ENCODE data around the gene HTN3. TPM values are rescaled to one million over a fixed set of nuclear protein-coding genes. Genes with fewer than 3 reads are reported as not detected.
A peak's percentile ranks its signal among the peaks of the same experiment; 100 is the strongest.
"Not testable (repeated sequence)": the region's sequence is repeated elsewhere in the genome, so short reads cannot be mapped to it uniquely, and the experiment has no call there.

The HTN3 gene
- total RNA-seq = not detected in 2 replicates

DNA sequence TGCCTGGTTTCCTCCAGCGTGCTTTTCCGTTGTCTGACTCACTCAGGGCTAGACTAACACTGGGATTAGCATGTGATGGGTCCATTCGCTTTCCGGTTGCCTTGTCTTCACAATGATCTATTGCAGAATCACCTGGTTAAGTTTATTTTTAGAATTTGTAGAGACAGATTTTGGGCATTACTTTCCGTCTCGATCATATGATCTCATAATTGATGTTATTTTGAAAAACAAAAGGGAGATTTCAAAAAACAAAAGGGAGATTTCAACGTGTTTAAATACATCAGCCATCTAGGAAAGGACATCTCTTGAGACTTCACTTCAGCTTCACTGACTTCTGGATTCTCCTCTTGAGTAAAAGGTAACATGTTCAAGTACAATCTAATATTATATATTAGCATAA, at the start of gene HTN3:
HTN3 (plus strand) TSS at position 301 of the 400 bp plus-strand sequence. CDS start 2,282 bp downstream, outside the sequence.
- peak in 1 of 2 donors; percentile 1 for DNase-seq (ENCODE audit: low read depth in 2 of 2)

DNA sequence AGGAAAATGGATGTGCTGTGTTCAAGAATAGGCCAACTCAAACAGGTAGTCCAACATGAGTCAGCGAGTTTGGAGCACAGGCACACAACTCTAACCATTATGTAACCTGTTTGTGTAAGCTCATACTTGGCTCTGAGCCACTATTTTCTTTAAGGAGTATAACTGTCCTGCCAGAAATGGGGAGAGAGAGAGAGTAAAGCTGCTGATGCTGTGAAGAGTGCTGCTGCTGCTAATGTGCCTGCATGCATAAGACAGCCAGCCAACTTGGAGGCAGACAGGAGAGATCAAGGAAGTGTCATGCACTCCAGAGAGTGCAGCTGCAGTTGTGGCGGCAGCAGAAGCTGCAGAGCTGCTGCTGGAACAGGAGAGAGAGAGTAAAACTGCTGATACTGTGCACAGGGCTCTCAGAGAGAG, 44.2 kb upstream of the HTN3 start:
- peak; percentile 8 to 70 for DNase-seq (ENCODE audit: low read depth in 2 of 2)

DNA sequence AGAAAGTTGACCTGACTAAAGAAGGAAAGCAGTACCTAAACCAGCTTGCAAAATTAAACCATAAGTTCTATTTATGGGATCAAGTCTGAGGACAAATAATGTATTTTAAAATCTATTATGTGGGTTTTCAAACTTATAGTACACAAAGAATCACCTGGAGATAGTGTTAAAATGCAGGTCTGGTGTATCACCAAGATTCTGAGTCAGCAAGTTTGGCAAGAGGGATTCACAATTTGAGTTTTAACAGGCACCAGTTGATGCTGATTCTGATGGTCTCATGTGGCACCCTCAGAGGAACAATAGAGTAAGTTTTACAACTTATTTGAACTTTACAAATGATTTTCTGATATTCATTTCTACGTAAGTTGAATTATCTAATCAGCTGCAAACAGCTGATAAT, 41.6 kb upstream of the HTN3 start:
- DNase-seq (ENCODE audit: low read depth in 2 of 2) = no peak

DNA sequence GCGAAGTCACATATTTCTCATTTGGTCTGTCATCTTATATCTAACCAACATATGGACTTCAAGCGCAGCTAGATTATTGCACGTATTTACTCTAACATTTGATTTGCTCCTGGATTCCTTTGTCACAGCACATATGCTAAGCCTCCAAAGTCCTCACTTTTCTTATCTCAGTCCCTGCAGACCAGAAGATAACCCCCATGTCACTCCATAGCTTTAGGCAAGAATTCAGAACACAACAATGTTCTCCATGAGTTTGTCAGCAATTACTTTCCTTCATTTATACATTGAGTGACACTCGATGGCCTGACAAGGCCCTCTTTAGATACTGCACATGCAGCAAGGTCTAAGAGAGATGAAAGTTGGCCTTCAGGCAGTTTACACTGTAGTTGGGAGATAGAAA, 37.2 kb upstream of the HTN3 start:
- no peak for DNase-seq (ENCODE audit: low read depth in 2 of 2)

DNA sequence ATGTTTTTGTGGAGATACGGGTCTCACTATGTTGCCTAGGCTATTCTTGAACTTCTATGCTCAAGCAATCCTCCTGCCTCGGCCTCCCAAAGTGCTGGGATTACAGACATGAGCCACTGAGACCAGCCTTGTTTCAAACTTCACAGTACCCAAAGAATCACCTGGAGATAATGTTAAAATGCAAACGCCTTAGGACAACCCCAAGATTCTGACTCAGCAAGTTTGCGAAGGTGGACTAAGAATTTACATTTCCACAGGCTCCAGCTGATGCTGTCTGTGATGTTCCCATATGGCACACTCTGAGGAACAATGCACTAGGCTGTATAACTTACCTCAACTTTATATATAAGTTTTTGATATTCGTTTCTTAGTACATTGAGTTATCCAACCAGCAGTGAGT, 33.5 kb upstream of the HTN3 start:
- no peak for DNase-seq (ENCODE audit: low read depth in 2 of 2)

DNA sequence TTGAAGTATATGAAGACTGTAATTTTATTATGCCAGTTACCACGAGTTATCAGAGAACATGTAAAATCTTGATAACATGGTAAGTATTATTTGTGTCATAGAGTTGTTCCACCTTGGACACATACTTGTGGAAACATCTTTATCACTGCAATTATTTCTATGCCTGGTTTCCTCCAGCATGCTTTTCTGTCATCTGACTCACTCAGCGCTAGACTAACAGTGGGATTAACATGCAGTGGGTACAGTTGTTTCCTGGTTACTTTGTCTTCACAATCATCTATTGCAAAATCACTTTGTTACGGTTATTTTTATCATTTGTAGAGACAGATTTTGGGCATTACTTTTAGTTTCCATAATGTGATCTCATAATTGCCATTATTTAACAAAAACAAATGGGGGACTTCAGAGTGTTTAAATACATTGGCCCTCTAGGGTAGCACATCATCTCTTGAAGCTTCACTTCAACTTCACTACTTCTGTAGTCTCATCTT, 32.7 kb upstream of the HTN3 start, which contains the start of gene STATH:
STATH (plus strand) TSS at position 441 of the 491 bp plus-strand sequence. CDS start 2,472 bp downstream, outside the sequence.
- peak in 1 of 2 donors; percentile 28 for DNase-seq (ENCODE audit: low read depth in 2 of 2)

DNA sequence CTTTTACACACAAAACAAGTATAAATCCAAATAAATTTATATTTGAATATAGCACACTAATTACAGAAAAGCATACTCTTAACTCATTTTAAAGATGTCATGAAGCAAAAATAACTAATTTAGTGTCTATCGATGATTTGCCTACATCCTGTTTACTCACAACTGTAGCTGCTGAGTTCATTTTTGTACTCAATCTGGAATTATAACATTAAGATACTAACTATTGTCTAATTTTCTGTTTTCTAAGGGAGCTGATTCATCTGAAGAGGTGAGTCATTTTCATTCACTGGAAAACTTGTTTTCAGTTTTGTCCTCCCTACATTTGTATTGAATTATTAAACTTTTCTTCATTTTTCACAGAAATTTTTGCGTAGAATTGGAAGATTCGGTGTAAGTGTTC, 28.8 kb upstream of the HTN3 start:
- DNase-seq (ENCODE audit: low read depth in 2 of 2) = peak in 1 of 2 donors; percentile 2

DNA sequence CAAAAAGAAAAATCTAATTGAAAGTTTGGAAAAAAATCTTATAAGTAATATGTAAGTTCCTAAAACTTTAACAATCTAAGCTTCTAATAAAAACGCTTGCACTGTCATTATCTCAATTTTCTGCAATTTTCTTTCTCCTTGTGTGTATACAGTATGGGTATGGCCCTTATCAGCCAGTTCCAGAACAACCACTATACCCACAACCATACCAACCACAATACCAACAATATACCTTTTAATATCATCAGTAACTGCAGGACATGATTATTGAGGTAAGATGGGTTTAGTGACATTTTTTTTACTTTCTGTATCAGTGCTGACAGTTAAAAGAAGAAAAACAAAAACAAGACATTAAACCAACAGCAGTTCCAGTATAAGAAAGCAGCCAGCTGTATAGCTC, 27.5 kb upstream of the HTN3 start:
- DNase-seq (ENCODE audit: low read depth in 2 of 2) = no peak

DNA sequence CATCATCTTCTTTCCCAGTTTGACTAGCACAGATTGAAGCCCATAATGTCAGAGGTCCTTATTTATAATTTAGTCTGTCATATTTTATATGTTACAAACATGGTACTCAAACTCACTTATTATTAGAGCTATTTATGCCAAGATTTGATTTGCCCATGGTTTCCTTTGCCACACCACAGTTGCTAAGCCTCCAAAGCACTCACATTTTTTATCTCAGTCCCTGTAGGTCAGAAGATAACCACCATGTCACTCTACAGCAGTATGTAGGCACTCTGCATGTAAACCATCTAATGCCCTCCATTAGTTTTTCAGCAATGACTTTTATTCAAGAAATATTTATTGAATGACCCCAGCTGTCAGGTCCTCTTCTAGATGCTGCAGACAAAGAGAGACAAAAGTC, 25.8 kb upstream of the HTN3 start:
- no peak for DNase-seq (ENCODE audit: low read depth in 2 of 2)

DNA sequence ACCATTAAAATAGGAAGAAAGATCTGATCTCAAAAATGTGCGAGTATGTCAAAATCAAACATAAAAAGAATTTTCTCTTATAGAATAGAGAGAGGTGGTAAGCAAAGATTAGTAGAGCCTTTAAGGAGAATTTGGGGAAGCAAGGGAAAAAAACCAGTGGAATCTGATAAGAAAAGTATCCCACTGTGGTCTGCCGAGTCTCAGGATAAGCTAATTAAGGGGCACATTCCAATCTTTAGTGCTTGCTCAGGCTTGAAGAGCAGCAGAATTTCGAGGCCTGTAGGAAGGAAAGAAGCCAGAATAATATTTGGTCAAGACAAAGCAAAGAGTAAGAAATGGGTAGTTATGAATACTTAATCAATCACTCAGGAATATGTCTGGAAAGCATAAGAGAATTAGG, 19.5 kb upstream of the HTN3 start:
- DNase-seq (ENCODE audit: low read depth in 2 of 2) = no peak

DNA sequence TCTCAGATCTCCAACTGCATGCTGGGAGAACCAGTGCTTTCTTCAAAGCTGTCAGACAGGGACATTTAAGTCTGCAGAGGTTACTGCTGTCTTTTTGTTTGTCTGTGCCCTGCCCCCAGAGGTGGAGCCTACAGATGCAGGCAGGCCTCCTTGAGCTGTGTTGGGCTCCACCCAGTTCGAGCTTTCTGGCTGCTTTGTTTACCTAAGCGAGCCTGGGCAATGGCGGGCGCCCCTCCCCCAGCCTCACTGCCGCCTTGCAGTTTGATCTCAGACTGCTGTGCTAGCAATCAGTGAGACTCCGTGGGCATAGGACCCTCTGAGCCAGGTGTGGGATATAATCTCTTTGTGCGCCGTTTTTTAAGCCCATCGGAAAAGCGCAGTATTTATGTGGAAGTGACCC, 9.3 kb upstream of the HTN3 start:
- DNase-seq (ENCODE audit: low read depth in 2 of 2) = not testable (repeated sequence)

DNA sequence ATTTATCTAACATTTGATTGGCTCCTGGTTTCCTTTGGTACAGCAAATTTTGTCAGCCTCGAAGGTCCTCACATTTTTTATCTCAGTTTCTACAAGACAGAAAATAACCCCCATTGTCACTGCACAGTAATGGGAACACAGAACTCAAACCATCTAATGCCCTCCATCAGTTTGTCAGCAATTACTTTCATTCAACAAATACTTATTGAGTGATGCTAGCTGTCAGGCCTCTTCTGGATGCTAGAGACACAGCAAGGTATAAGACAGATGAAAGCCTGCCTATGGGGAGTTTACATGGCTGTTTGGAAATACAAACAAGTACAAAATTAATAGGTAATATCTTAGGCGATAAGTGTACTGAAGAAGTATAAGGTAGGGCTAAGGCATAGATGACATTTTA, 5.0 kb upstream of the HTN3 start:
- no peak for DNase-seq (ENCODE audit: low read depth in 2 of 2)

DNA sequence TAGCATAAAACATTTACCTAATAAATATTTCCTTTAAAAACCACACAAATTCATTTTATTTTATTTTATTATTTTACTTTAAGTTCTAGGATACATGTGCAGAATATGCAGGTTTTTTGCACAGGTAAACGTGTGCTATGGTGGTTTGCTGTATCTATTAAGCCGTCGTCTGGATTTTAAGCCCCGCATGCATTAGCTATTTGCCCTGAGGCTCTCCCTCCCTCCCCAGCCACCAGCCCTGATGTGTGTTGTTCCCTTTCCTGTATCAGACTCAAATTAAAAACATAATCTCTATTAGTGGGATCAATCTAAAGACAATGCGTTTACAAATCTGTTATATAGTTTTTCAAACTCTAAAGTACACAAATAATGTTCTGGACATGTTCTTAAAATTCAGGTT, 1.2 kb upstream of the HTN3 start:
- no peak for DNase-seq (ENCODE audit: low read depth in 2 of 2)

DNA sequence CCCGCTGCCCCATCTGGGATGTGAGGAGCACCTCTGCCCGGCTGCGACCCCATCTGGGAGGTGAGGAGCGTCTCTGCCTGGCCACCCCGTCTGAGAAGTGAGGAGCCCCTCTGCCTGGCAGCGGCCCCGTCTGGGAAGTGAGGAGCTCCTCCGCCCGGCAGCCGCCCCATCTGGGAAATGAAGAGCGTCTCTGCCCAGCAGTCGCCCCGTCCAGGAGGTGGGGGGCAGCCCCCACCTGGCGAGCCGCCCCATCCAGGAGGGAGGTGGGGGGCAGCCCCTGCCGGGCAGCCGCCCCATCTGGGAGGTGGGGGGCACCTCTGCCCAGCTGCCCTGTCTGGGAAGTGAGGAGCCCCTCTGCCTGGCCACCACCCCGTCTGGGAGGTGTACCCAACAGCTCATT, 9.3 kb downstream of the HTN3 start:
- not testable (repeated sequence) for DNase-seq (ENCODE audit: low read depth in 2 of 2)

DNA sequence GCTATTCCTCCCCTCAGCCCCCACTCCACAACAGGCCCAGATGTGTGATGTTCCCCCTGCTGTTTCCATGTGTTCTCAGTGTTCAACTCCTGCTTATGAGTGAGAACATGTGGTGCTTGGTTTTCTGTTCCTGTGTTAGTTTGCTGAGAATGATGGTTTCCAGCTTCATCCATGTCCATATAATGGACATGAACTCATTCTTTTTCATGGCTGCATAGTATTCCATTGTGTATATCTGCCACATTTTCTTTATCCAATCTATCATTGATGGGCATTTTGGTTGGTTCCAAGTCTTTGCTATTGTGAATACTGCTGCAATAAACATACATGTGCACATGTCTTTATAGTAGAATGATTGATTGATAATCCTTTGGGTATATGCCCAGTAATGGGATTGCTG, 11.7 kb downstream of the HTN3 start:
- not testable (repeated sequence) for DNase-seq (ENCODE audit: low read depth in 2 of 2)

DNA sequence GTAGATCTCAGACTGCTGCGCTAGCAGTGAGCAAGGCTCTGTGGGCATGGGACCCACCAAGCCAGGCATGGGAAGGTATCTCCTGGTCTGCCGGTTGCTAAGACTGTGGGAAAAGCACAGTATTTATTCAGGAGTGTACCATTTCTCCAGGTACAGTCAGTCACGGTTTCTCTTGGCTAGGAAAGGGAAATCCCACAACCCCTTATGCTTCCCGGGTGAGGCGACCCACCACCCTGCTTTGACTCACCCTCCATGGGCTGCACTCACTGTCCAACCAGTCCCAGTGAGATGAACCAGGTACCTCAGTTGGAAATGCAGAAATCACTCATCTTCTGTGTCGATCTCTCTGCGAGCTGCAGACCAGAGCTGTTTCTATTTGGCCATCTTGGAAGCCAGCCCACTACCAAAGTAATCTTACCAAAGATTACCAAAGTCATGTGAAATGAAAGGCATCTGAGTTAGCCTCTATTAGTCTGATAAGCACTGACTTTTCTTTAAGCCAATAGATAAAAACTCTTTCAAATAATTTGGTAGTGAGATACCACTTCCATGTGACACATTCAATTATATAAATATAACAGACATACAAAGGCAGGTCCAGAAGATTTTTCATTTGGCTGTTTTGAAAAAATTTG, 13.5 kb downstream of the HTN3 start:
- DNase-seq (ENCODE audit: low read depth in 2 of 2) = no peak

DNA sequence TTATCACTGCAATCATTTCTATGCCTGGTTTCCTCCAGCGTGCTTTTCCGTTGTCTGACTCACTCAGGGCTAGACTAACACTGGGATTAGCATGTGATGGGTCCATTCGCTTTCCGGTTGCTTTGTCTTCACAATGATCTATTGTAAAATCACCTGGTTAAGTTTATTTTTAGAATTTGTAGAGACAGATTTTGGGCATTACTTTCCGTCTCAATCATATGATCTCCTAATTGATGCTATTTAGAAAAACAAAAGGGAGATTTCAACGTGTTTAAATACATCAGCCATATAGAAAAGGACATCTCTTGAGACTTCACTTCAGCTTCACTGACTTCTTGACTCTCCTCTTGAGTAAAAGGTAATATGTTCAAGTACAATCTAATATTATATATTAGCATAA, 21.9 kb downstream of the HTN3 start, which contains the start of gene HTN1:
HTN1 (plus strand) TSS at position 301 of the 400 bp plus-strand sequence. CDS start 2,639 bp downstream, outside the sequence.
- DNase-seq (ENCODE audit: low read depth in 2 of 2) = peak in 1 of 2 donors; percentile 7

DNA sequence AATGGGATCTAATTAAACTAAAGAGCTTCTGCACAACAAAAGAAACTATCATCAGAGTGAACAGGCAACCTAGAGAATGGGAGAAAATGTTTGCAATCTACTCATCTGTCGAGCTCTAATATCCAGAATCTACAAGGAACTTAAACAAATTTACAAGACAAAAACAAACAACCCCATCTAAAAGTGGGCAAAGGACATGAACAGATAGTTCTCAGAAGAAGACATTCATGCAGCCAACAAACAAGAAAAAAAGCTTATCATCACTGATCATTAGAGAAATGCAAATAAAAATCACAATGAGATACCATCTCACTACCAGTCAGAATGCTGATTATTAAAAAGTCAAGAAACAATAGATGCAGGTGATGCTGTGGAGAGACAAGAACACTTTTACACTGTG, 28.3 kb downstream of the HTN3 start:
- DNase-seq (ENCODE audit: low read depth in 2 of 2) = not testable (repeated sequence)

DNA sequence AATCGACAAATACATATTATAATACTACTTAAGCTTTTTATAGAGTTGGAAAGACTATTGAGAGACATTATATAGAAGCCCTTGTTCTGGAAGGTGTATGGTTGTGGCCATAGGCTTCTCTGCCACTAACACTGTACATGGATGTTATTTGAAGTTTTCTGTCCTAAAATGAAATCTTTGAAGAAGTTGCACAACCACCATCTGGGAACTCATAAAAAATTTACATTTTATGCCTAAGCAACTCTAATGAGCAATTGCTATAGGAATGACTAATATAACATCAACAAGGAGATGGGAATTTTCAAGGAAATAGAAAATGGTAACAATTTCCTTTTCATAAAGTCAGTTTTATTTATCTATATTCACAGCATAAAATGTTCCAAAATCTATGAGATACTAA, 29.4 kb downstream of the HTN3 start:
- no peak for DNase-seq (ENCODE audit: low read depth in 2 of 2)

DNA sequence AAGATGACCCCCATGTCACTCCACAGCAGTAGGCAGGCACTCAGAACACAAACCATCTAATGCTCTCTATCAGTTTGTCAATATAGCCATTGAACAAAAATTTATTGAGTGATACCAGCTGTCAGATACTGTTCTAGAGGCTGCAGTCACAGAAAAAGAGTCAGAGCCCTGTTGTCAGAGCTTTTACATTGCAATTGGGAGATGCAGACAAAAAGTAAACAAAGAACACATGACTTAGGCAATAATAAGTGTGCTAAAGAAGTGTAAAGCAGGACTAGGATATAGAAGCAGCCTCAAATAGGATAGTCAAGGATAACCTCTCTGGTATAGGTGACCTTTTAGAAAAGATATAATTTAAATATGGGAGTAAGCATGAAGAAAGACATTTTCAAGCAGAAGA, 30.9 kb downstream of the HTN3 start:
- no peak for DNase-seq (ENCODE audit: low read depth in 2 of 2)

DNA sequence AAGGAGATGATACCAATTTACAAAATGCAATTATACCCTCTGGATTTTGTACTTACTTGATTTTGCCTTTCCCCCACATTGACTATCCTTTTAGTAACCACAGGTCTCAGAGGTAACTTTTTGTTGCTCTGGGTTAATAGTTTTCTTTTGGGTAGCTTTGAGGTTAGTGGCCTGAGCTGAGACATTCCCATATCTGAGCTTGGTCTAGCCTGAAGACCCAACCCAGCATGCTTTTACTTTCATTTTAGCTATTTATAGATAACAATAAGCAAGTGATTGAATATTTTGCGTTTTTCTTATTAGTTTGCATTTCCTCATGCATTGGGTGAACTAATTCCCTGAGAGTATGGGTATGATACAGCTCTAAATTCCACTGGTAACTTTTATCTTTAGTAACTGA, 33.7 kb downstream of the HTN3 start:
- no peak for DNase-seq (ENCODE audit: low read depth in 2 of 2)

DNA sequence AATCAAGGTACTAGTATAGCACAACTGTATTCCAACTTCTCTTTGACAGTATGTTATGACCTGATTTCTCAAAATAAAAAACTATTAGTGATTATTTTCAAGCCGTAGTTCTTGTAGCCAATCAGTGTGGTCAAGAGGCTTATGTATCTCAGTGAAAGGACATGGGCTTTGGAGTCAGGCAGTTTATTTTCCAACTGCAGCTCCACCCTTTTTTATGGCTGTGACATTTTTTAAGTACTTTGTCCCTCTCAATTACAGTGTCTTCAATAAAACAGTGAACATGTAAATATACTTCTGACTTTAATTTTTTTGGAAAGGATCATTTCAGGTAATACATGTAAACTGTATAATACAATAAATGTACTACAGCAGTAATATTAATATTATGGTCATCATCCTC, 51.9 kb downstream of the HTN3 start:
- DNase-seq (ENCODE audit: low read depth in 2 of 2) = no peak
